GM21576 (cell line): Measurements from ENCODE around the gene PYROXD2.
"Not testable (repeated sequence)": the region's sequence is repeated elsewhere in the genome, so short reads cannot be mapped to it uniquely, and the experiment has no call there.

Source experiments
- ATAC-seq: cut with Tn5 transposase; IDR thresholded peaks from one replicate; pipeline ENCODE4 v1.9.1; 2021; ENCODE audit warnings: mild to moderate bottlenecking, moderate library complexity; ENCODE audit not compliant: unreplicated experiment

PYROXD2 gene

GRCh38 chr10:98370831-98371820 lies 43.9 kb downstream of the PYROXD2 start:
- no peak for ATAC-seq

DNA sequence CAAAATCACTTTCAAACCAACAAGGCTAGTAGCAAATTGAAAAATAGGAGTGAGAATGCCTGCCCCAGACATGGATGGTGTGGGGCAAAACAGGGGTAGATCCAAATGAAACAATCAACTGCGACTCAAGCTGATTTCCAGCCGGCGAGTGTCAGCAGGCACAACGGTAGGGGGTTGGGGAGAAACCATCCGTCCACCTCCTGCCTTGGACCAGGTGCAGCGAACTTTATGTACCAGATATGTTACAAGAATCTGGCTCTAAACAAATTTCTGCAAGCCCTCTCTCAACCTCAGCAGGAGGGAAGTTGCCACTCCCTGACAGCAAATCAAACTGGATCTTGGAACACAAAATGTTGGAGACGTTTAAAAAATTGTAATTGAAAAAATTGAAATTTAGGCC lies 45.2 kb downstream of the PYROXD2 start:
- ATAC-seq = no peak

DNA sequence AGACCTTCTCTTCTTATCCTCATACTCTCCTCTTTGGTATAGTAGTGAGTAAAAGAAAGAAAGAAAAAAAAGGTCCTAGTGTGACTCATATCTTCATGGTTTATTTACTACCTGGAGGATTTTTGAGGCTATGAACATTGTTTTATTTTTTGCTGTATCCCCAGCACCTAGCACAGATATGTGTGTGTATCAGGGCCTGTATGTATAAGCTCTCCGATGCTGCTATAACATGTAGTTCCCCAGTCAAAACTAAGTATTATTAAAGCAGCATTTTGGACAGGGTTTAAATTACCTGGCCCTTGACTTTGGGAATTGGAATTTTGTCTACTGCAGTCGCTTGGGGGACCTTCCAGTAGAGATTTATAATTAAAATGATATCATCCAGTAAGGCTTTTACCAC lies 46.3 kb downstream of the PYROXD2 start:
- no peak for ATAC-seq

- no peak for ATAC-seq
These were observed 47.2 kb downstream of the PYROXD2 start for GRCh38 chr10:98367604-98368451.

- ATAC-seq = no peak
These were observed 48.9 kb downstream of the PYROXD2 start for GRCh38 chr10:98366062-98366530.

- no peak for ATAC-seq
These were observed 49.4 kb downstream of the PYROXD2 start for GRCh38 chr10:98365406-98366061.

- ATAC-seq = no peak
These were observed 50.4 kb downstream of the PYROXD2 start for GRCh38 chr10:98364432-98365102.

GRCh38 chr10:98363220-98363619 lies 51.8 kb downstream of the PYROXD2 start:
- no peak for ATAC-seq

- peak; percentile 94 for ATAC-seq
These were observed 53.6 kb downstream of the PYROXD2 start for GRCh38 chr10:98361131-98362025.

DNA sequence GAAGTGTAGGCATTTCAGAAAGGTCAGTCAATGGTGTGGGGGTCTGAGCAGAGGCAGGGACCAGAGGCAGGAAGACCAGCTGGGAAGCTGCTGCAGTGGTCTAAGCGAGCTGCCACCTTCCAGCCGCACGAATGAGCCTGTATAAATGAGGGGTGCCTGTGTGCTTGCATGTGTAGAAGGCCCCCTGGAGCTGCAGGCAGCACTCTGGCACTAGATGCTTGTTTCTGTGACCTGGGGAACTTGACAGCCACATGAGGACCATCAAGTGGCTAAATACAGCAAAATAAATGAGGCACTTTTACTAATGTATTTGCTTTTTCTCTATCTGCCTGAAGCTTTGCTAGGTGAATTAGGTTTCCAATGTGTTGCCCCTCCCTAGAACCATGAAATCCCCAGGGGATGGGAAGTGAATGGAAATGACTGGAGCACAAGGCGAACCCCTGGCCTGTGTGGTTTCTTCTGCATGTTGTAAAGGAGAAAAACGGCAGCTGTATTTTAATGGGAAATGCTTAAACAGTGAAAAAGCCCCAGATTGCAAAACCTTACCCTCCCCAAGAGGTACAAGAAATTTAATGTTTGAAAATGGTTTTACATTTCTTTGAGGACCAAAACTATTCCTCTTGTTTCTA lies 57.7 kb downstream of the PYROXD2 start:
- ATAC-seq = no peak

GRCh38 chr10:98354491-98354890 lies 60.5 kb downstream of the PYROXD2 start:
- ATAC-seq = no peak

GRCh38 chr10:98353170-98353569 lies 61.8 kb downstream of the PYROXD2 start:
- no peak for ATAC-seq

DNA sequence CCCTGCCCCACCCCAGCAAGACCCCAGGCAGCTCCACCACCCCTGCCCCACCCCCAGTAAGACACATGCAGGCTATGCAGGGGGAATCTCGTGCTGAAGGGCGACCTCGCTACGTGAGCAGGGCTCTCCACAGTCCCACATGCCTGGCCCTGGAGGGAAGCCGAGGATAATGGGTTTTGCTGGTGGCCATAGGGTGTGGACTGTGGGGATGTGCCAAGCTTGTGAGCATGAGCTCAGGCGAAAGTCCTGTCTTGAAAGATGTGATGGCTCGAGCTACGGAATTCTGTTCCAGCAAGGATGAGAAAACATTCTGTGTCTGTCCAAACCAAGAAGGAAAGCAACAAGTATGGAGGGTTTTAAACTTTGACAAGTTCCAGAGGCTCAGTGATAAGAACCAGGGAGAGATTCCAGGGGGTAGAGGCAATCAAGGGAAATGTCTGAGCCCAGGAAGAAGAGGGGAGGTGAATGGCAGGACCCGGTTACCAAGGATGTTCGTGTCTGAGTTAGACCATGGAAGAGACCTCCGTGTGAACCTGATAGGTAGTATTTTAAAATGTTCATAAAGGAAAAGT lies 63.1 kb downstream of the PYROXD2 start:
- ATAC-seq = no peak

DNA sequence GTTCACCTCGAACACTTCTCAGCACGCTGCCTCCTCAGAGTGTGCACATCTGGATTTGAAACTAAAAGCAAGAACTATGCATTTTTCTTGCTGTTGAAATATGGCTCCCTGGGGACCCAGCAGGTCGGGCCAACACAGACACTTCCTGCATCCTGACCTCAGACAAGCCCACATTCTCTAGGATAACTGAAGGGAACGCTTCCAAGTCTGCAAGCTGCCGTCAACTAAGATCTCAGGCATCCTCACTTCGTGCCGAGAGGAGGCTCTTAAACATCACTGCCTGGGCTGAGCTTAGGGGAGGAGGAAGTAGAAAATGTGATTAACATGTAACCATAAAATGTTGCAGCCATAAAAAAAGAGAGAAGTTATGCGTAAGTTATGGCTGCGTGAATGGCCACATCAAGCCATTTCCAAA lies 65.5 kb downstream of the PYROXD2 start:
- peak; percentile 55 for ATAC-seq

- no peak for ATAC-seq
These were observed 68.1 kb downstream of the PYROXD2 start for GRCh38 chr10:98346847-98347246.

- ATAC-seq = no peak
These were observed 70.4 kb downstream of the PYROXD2 start for GRCh38 chr10:98344589-98345038.

GRCh38 chr10:98341701-98342100 lies 73.3 kb downstream of the PYROXD2 start:
- ATAC-seq = not testable (repeated sequence)

GRCh38 chr10:98340940-98341310 lies 74.1 kb downstream of the PYROXD2 start:
- ATAC-seq = no peak
